ENCODE results near the gene GPHB5. TPM values are rescaled to one million over a fixed set of nuclear protein-coding genes. Genes with fewer than 3 reads are reported as not detected.

Gene GPHB5
- polyA plus RNA-seq, 3 donors = not detected

GRCh38 chr14:63276016-63276415 is 42.7 kb downstream of the GPHB5 start:
- no peak for TF ChIP-seq CTCF (IDR thresholded peaks at IDR 0.05)
- Histone ChIP-seq H3K4me2 (replicated peaks; ENCODE audit: extremely low read depth, low read length, poor library complexity, severe bottlenecking) (no peak overlapping the region), H3K79me2 (ENCODE audit: insufficient read depth, low read length) (no peaks in the 10 kb centered on the region), H3K27ac (ENCODE audit: low read depth in 1 of 2, low read length in 2 of 2) (no peak overlapping the region), H2AFZ (ENCODE audit: insufficient read depth, low read depth, low read length, poor library complexity, severe bottlenecking) (no peak overlapping the region), H3K9me3 (replicated peaks in 1 of 2; ENCODE audit: control insufficient read depth in 1 of 2, insufficient read depth in 1 of 2, low read length in 2 of 2) (no peaks in the 10 kb centered on the region), H3K36me3 (replicated peaks in 1 of 2; ENCODE audit: control insufficient read depth in 1 of 2, insufficient read depth in 2 of 2, low read length in 2 of 2) (no peaks in the 10 kb centered on the region), H4K20me1 (ENCODE audit: insufficient read depth, low read length) (no peaks in the 10 kb centered on the region), H3K9ac (ENCODE audit: insufficient read depth, low read length, poor library complexity, severe bottlenecking) (no peak overlapping the region), H3K4me1 (ENCODE audit: control insufficient read depth in 1 of 2, insufficient read depth in 2 of 2, low read length in 2 of 2) (no peaks in the 10 kb centered on the region), H3K4me3 (replicated peaks in 1 of 3; ENCODE audit: low read depth in 2 of 3, low read length in 3 of 3) (no peak overlapping the region), H3K27me3 (ENCODE audit: control insufficient read depth in 2 of 2, insufficient read depth in 2 of 2, low read length in 2 of 2) (no peaks in the 10 kb centered on the region)
- no peaks in the 10 kb centered on the region for H3K4me1 Mint-ChIP-seq
- H3K27me3 Mint-ChIP-seq (ENCODE audit: low read depth in 3 of 3) = peaks cover 0 to 6% (median 3%) of the 10 kb centered on the region in 3 donors
- 73% methylated on average over 2 of the region's 4 CpGs for WGBS (ENCODE audit: insufficient coverage)
- intact Hi-C loops (cut with micrococcal nuclease) = no loop called here
- H3K36me3 Mint-ChIP-seq = no peaks in the 10 kb centered on the region
- no peak overlapping the region for H3K4me3 Mint-ChIP-seq
- H3K27ac Mint-ChIP-seq = no peak overlapping the region
- no peak for DNase-seq
- peaks cover 0 to 2% (median 0%) of the 10 kb centered on the region in 7 donors for H3K9me3 Mint-ChIP-seq

GRCh38 chr14:63275611-63276010 is 43.1 kb downstream of the GPHB5 start:
- Histone ChIP-seq H3K9ac (ENCODE audit: insufficient read depth, low read length, poor library complexity, severe bottlenecking) (no peak overlapping the region), H3K36me3 (replicated peaks in 1 of 2; ENCODE audit: control insufficient read depth in 1 of 2, insufficient read depth in 2 of 2, low read length in 2 of 2) (no peaks in the 10 kb centered on the region), H3K4me2 (replicated peaks; ENCODE audit: extremely low read depth, low read length, poor library complexity, severe bottlenecking) (no peak overlapping the region), H3K79me2 (ENCODE audit: insufficient read depth, low read length) (no peaks in the 10 kb centered on the region), H3K27ac (ENCODE audit: low read depth in 1 of 2, low read length in 2 of 2) (no peak overlapping the region), H3K4me3 (replicated peaks in 1 of 3; ENCODE audit: low read depth in 2 of 3, low read length in 3 of 3) (no peak overlapping the region), H3K9me3 (replicated peaks in 1 of 2; ENCODE audit: control insufficient read depth in 1 of 2, insufficient read depth in 1 of 2, low read length in 2 of 2) (no peaks in the 10 kb centered on the region), H3K4me1 (ENCODE audit: control insufficient read depth in 1 of 2, insufficient read depth in 2 of 2, low read length in 2 of 2) (no peaks in the 10 kb centered on the region), H4K20me1 (ENCODE audit: insufficient read depth, low read length) (no peaks in the 10 kb centered on the region), H2AFZ (ENCODE audit: insufficient read depth, low read depth, low read length, poor library complexity, severe bottlenecking) (no peak overlapping the region), H3K27me3 (ENCODE audit: control insufficient read depth in 2 of 2, insufficient read depth in 2 of 2, low read length in 2 of 2) (no peaks in the 10 kb centered on the region)
- peaks cover 0 to 6% (median 0%) of the 10 kb centered on the region in 3 donors for H3K27me3 Mint-ChIP-seq (ENCODE audit: low read depth in 3 of 3)
- H3K4me1 Mint-ChIP-seq = no peaks in the 10 kb centered on the region
- intact Hi-C loops (cut with micrococcal nuclease) = no loop called here
- 91% methylated on average over 3 of the region's 3 CpGs for WGBS (ENCODE audit: insufficient coverage)
- no peaks in the 10 kb centered on the region for H3K36me3 Mint-ChIP-seq
- no peak overlapping the region for H3K4me3 Mint-ChIP-seq
- H3K27ac Mint-ChIP-seq = no peak overlapping the region
- DNase-seq = no peak
- H3K9me3 Mint-ChIP-seq = peaks cover 0 to 2% (median 0%) of the 10 kb centered on the region in 7 donors
- no peak for TF ChIP-seq CTCF (IDR thresholded peaks at IDR 0.05)

All from CD14-positive monocyte (primary cell).